HG03139 (cell line): Measurements from ENCODE around the gene SRD5A3.
A peak's percentile ranks its signal among the peaks of the same experiment; 100 is the strongest.

Experiments
- ATAC-seq: cut with Tn5 transposase; IDR thresholded peaks from one replicate; pipeline ENCODE4 v1.9.1; 2021; ENCODE audit not compliant: unreplicated experiment

Gene SRD5A3

DNA sequence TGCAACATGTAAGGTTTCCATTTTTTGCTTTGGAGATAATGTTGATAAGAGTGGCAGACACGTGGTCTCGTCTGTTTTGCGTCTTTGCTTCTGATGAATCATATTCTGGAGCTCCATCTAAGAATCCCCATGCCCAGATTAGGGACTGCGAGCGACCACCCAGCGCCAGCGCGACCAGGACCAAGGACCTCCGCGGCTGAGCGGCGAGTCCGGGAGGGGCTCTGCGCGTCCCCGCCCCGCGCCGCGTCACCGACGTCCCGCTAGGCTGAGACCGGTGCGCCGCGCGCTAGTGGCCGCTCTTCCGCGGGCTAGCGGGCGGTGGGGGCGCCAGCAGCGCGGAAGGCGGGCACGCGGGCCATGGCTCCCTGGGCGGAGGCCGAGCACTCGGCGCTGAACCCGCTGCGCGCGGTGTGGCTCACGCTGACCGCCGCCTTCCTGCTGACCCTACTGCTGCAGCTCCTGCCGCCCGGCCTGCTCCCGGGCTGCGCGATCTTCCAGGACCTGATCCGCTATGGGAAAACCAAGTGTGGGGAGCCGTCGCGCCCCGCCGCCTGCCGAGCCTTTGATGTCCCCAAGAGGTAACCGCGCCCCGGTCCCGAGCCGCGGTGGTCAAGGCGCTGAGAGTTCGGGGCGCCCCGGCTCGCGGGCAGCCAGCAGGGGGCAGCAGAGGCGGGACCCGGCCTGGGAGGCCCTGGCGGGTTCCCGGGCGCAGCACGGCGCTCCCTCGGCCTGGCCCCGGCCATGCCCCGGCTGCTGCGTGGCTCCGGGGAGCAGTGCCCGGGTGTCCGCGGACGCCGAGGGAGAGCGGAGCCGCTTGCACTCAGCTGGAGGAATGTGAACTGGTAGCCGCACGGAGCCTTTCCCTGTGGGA is at the start of gene SRD5A3:
Gene SRD5A3 (plus strand): TSS at position 263 of the 871 bp plus-strand sequence. CDS start 95 bp downstream, at position 358.
- ATAC-seq = peak; percentile 90

DNA sequence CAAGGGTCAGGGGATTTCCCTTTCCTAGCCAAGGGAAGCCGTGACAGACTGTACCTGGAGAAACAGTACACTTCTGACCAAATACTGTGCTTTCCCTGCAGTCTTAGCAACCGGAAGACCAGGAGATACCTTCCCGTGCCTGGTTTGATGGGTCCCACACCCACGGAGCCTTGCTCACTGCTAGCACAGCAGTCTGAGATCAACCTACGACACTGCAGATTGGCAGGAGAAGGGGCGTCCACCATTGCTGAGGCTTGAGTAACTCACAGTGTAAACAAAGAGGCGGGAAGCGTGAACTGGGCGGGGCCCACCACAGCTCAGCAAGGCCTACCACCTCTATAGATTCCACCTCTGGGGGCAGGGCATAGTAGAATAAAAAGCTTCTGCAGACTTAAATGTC is 48.7 kb upstream of the SRD5A3 start:
- no peak for ATAC-seq

DNA sequence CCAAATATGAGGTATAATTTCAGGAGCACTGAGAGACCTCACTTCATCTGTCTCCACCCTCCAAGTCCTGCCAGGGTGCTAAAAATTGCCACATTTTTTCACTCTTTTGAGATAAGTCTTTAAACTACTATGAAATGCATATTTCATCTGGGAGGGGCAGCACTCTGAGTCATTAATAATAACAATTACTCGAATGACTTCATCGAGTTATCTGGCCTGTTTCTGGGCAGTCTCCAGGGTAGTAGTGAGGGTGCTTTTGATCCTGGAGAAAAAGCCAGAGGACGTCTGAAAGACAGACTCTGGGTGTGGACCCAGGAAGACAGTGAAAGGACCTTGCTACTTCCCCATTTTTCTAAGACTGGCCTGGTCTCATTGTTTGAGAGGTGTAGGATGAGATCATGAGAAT is 42.3 kb upstream of the SRD5A3 start:
- no peak for ATAC-seq

DNA sequence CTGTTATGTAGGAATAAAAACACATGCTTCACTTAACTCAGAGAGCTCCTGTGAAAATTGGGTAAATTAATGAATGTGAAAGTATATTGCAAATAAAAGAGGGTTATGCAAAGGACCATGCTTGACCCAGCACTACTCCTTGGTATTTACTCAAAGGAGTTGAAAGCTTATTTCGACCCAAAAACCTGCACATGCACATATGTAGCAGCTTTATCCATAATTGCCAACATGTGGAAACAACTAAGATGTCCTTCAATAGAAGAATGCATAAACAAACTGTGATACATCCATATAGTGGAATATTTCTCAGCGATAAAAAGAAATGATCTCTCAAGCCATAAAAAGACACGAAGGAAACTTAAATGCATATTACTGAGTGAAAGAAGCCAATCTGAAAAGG is 41.7 kb upstream of the SRD5A3 start:
- ATAC-seq = no peak

DNA sequence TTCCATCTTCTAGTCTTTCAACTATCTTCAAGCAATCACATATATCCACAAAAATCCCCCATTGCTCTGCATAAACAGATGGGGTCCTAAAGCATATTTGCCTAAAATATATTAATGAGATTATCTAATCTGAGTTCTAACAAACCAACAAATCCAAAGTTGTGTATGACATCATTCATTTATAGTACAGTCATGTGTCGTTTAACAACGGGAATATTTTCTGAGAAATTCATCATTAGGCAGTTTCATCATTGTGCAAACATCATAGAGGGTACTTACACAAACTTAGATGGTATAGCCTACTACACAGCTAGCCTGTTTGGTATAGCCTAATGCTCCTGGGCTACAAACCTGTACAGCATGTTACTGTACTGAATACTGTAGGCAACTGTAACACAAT is 38.0 kb upstream of the SRD5A3 start:
- ATAC-seq = no peak

DNA sequence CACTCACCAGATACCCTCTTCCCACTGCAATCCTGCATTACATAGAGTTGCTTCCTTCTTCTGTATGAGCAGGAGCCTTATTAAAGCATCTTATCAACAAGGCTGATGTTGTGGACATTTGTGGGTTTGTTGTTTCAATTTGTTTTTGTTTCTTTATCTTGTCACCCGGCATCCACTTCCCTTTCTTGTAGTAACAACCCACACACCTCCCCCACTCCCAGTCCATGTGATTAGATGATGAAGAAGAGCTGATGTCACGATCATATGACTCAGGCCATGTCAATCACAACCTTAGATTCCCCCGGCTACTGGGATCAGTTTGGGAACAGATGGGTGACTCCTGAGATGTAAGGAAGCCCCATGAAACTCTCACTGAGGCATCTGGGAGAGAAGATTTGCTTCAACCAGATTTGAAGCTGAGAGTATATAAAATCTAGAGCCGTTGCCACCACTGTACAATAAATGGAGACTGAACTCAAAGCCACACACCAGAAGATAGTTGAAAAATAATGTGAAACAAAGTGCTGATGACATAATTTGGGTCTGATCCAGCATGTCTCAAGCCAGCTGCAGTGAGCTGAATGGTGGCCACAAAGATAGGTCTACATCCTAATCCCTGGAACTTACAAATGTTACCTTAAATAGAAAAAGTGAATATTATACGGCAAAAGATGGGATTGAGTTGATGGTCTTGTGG is 34.1 kb upstream of the SRD5A3 start:
- ATAC-seq = no peak

DNA sequence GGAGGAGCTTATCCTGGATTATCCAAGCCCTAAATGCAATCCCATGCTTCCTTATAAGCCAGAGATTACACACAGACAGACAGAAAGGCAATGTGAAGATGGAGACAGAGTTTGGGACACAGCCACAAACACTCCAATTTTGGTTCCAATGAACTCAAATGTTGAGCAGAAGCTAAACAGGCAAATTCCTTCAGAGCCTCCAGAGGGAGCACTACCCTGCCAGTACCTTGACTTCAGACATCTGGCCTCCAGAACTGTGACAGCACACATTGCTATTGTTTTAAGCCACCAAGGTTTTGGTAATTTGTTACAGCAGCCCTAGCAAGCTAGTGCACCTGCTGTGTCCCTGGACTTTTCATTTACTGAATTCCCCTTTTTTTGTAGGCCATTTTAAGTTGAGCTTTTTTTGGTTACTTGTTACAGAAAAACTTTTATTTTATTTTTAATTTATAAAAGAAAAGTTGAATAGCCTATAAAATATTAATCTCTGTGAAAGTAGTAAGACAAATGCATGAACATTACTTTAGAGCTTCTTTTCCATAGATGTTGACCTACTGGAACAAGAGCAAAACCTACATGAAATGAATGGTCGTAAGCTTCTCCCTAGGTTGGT is 33.4 kb upstream of the SRD5A3 start:
- peak; percentile 70 for ATAC-seq

DNA sequence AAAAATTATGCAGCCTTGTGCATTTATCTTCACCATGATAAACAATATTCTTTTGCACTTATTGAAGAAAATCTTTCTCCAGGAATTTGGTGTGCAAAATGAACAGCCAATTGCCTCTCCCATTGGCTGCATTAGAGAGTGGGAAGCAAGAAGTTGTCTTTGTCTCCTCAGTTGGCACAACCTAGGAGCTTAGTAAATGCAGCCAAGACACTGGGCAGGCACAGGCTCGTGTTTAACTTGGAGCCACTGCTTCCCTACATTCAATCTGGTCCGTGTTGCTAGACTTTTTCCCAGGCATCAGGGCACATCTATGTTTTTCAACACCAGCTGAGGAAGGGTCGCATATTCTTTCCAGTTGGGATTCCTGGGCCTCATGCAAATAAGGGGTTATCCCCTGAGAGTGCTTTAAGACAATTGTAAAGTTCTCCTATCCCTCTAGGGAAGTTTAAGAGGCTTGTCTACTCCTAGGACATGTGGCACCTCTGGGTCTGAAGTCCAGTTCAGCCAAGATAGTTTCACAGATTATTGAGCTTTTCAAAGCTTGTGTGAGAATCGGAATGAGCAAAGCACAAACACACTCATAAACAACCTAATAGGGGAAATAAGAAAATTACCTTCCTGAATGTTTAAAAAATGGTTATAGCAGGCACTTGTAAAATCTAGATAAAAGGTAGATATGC is 31.8 kb upstream of the SRD5A3 start:
- ATAC-seq = no peak

DNA sequence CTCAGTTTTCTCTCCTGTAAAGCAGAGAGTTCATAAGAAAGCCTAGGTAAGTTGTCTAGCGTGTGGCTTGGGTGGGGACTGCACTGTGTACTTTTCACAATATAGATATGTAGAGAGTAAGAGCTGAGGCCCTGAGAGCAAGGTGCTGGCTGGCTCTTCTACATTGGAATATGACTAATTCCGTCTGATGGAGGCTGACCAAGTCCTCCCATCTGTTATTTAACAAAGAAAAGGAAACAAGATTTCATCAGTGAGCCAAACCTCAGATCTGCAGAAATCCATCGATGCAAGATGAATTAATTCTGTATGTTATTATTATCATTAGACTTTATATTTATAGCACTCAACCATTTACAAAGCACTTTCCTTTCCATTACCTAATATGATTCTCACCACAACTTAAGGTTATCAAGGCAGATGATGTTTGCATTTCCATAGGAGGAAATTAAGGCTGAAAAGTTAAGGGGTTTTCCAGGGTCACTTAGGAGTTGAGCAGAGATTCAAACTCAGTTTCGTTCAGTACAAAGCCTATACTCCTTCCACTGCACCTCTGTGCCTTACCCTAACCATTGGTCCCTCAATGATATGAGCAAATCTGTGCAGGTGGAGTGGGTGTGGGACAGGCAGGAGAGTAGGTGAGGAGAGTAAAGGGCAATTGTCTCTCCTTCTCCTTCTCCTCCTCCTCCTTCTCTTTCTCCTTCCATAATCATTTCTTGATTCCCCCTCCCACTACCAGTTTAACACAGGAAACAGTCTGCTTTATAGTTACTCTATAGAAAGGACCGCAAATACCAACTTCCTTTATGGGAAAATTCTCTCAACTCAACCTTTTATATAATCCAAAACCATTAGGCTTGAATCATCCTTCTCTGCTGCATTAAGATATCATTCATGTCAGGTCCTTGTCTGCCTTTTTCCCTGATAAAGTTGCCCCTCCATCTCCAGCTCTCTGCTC is 27.6 kb upstream of the SRD5A3 start:
- no peak for ATAC-seq

DNA sequence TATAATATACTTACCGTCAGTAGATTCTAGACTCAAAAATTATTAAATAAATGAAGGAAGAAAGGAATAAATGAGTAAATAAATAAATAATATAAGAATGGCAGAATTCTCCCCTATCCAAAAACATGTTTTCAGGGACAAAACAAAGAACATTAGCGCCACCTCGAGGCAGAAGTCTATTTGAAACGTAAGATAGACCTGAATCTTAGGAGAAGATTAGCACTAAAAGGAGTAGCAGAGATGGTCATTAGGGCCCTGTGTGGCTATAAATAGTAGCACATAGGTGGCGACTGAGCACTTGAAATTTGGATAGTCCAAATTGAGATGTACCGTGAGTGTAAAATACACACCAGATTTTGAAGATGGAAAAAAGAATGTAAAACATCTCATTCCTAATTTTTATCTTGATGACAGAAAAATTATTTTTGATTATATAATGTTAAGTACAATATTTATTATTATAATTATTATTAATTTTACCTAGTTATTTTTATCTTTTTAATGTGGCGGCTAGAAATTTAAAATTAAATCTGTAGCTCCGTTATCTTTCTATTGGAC is 24.3 kb upstream of the SRD5A3 start:
- ATAC-seq = no peak

DNA sequence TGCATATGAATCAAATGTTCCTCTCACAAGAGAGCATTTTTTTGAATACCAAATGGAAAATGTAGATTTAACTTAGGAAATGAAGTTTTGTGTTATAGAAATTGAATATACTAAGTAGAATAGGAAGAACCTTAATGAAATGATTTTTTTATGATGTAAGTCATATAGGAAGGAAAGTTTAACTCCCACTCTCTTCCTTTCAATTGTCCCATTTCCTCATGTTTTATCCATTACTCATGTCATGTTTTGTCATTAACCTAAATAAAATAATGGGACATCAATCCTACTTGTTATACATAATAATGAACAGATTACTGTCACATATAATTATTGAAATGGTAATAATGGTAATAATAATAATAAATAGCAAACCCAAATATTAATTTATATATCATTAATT is 22.7 kb upstream of the SRD5A3 start:
- no peak for ATAC-seq

DNA sequence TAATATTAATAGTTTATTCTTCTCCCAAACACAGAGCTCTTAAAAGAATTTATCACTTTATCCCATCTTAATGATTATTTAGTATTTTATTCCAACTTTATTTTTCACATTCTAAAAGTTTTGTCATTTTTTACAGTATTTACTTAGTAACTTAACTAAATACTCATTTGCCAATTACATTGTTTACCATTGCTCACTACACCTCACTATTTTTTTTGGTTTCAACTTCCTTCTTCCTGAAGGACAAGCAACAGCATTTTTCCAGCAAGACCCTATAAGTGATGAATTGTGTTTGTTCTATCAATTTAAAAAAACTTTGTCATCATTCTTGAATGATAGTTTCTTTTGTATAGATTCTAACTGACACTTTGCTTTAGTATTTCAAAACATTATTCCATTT is 19.4 kb upstream of the SRD5A3 start:
- no peak for ATAC-seq

DNA sequence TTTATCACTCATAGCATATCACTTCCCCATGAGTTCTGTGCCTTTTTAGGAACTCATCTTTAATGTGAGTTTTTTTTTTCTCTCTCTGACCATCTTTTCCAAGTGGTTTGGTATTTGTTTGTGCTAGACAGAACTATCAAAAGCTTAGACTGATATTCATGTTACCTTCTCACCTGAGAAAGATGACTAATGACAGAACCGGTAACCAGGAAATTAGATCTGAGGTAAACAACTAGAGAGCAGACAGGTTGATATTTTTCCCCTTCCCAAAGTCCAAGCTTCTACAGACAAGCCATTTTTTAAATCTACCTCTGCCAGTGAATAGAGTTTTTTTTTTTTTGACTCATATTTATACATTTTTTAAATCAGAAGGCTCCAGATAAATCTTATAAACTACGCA is 17.0 kb upstream of the SRD5A3 start:
- no peak for ATAC-seq

DNA sequence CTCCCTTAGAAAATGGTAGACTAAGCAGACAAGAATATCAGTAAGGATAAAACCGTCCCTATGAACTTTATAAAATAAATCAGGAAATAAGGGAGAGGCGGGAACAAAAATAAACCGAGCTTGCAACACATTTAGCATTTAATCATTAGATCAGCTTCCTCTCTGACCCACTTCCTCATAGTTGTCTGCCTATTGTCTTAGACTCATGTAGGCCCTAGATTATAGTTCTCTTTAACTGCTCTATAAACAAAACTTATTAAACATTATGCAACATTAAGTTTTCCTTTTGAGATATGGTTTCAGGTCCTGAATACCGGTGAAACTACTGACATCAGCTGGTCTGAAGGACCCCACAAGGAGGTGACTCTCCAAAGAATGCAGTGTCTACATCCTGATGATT is 15.8 kb upstream of the SRD5A3 start:
- no peak for ATAC-seq

DNA sequence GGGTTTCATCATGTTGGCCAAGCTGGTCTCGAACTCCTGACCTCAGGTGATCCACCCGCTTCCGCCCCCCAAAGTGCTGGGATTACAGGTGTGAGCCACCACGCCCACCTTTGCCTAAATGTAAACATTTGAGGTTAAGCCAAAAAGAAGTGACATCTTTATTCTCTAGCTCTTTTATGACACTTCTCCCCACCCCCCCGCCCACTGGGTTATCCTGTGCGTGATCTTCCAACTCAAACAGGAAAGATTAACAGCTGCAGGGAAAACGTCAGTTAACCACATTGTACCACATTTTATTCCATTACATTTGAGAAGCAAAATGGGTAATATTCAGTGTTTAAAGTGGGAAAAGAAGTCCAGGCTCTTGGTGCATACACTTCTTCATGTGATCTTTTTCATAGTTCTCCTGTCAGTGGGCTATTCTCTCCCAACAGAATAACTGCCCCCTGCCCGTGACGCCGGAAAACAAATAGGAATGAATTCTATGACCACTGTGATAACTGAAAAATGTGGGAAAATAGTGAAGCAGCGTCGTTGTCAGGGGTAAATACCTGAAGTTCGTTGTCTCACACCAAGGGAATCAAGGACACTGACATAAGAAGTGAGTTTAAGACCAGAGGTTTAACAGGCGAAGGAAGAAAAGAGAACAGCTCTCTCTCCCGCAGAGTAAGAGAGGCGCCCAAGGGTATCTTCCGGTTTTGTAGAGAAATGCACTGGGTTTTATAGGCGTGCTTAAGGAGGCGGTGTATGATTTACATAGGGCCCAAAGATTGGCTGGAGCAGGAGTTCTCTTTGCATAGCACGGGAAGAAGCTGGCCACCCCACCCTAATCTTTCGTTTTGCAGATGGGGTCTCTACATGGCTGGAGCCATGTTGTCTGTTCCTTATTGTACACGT is 9.7 kb upstream of the SRD5A3 start:
- ATAC-seq = no peak

DNA sequence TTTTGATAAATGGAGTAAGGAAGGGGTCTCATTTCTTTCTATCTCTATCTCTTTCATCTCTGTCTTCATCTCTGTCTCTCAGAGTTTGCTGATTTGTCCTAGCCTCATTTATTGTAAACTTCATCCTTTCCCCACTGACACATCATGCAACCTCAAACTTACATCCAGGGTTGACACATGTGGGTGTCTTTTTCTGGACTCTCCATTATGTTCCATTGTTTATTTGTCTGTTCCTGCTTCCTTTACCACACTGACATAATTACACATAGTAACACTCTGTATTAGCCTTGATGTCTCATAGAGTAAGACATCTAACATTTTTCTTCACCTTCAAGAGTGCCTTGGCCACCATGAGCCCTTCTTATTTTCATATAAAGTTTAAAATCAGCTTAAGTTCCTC is 8.1 kb upstream of the SRD5A3 start:
- ATAC-seq = no peak

DNA sequence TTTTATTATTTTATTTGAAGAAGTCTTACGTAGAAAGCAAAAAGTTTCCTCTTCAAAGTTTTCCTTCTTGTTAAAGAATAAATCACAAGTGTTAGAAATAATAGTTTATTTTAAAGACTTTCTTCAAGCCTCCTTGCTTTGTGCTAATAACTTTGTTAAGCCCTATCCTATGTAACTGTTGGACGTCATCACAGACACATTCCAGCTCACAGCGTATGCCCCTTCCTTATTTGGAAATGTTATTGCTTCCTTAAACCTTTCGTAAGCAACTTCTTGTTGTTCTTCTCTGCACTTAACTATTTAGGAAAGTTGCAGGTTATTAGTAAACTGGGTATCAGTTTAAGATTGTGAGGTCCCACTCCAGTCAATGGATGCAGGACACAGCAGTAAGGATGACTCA is 7.6 kb upstream of the SRD5A3 start:
- no peak for ATAC-seq

DNA sequence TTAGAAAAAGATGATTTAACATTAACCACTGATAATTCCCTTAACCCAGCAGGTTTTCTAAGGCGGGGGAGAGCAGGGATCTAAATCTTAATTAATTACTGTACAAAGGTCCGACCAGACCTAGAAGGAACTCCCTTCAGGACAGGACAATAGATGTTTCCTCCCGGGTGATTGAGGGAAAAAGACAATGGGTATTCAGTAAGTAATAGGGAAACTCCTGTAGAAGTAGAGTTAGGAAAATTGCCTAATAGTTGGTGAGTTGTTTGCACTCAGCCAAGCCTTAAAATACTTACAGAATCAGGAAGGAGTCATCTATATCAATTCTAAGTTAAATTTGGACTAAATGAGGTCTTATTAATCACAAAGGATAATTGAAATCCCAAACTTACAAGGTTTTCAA is 5.8 kb upstream of the SRD5A3 start:
- ATAC-seq = no peak

DNA sequence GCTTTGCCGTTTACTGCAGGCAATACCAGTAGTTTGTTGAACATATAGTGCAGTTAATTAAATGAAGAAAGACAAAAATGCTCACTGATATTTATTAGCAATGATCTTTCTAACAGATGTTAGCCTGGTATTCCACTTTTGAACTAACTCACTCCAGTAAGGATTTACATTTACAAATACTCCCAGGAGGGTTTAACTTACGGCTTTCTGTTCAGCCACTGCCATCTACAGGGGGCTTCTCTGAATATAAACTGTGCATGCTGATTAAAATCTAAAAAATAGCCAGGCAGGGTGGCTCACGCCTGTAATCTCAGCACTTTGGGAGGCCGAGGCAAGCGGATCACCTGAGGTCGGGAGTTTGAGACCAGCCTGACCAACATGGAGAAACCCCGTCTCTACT is 2.2 kb upstream of the SRD5A3 start:
- ATAC-seq = no peak
